ENCODE data around the gene LYRM4. TPM values are rescaled to one million over a fixed set of nuclear protein-coding genes. Genes with fewer than 3 reads are reported as not detected.

Gene LYRM4
- total and polyA plus RNA-seq, 4 donors: 18.3 to 43.8 (median 39.3) TPM

DNA sequence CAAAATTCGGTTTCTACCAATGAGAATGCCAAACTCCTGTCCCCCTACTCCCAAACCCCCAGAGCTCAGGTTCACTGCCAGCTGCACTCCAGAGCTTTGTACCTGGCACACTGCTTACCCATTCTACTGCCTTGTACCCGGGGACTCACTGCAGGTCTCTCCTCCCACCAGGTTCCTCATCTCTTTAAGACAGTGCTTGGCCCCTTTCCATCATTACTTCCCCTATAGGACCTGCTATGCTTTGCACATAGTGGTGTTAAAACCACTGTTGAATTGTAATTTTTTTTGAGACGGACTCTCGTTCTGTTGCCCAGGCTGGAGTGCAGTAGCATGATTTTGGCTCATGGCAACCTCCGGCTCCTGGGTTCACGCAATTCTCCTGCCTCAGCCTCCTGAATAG, 25.9 kb downstream of the LYRM4 start:
- Histone ChIP-seq H3K4me1 (ENCODE audit: control insufficient read depth, insufficient read depth, low read length) (peaks cover 8% of the 10 kb centered on the region), H3K36me3 (ENCODE audit: control insufficient read depth, insufficient read depth, low read length) (peaks cover 5% of the 10 kb centered on the region), H3K9me3 (ENCODE audit: control insufficient read depth, insufficient read depth, low read length) (no peaks in the 10 kb centered on the region), H3K4me3 (ENCODE audit: low read depth, low read length) (no peak overlapping the region), H3K27ac (ENCODE audit: low read depth, low read length) (no peak overlapping the region), H3K27me3 (ENCODE audit: control insufficient read depth, insufficient read depth, low read length) (no peaks in the 10 kb centered on the region)
- WGBS (ENCODE audit: insufficient coverage): 66% methylated on average over 5 of the region's 6 CpGs
- no peak for DNase-seq (ENCODE audit: low read depth in 4 of 6, low spot score in 6 of 6)

- DNase-seq (ENCODE audit: low read depth in 4 of 6, low spot score in 6 of 6): peak in 3 of 6 donors; percentile 20 to 45 (median 36)
- peak overlapping the region; percentile 18 for H3K27ac ChIP-seq (ENCODE audit: low read depth, low read length)
- no peak overlapping the region for H3K4me3 ChIP-seq (ENCODE audit: low read depth, low read length)
- no peaks in the 10 kb centered on the region for H3K9me3 ChIP-seq (ENCODE audit: control insufficient read depth, insufficient read depth, low read length)
- WGBS (ENCODE audit: insufficient coverage): 49% methylated on average over 2 of the region's 2 CpGs
- H3K27me3 ChIP-seq (ENCODE audit: control insufficient read depth, insufficient read depth, low read length): no peaks in the 10 kb centered on the region
- peaks cover 3% of the 10 kb centered on the region for H3K4me1 ChIP-seq (ENCODE audit: control insufficient read depth, insufficient read depth, low read length)
- H3K36me3 ChIP-seq (ENCODE audit: control insufficient read depth, insufficient read depth, low read length): no peaks in the 10 kb centered on the region
Observed at GRCh38 chr6:5231289-5231688, 29.5 kb downstream of the LYRM4 start.

DNA sequence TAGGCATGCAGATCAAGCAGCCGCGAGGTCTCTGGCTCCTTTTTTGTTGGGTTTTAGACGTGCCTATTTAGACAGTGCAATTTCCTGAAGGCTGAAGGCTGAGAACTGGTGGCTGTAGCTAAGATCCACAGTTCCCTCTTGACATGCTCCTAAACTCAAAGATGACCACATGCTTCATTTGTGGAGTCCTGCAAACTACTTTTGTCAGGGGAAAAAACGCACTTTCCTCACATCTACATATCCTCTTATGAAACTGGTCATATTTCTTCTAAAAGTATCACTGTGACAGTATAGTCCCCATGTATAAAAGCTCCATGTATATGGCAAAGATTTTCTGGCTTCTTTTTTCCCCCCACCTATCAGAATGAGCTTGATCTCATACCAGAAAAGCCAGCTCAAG, 30.7 kb downstream of the LYRM4 start:
- H3K27me3 ChIP-seq (ENCODE audit: control insufficient read depth, insufficient read depth, low read length): no peaks in the 10 kb centered on the region
- H3K4me1 ChIP-seq (ENCODE audit: control insufficient read depth, insufficient read depth, low read length): peaks cover 3% of the 10 kb centered on the region
- no peak overlapping the region for H3K4me3 ChIP-seq (ENCODE audit: low read depth, low read length)
- DNase-seq (ENCODE audit: low read depth in 4 of 6, low spot score in 6 of 6): no peak
- 22% methylated on average over 3 of the region's 4 CpGs for WGBS (ENCODE audit: insufficient coverage)
- no peaks in the 10 kb centered on the region for H3K9me3 ChIP-seq (ENCODE audit: control insufficient read depth, insufficient read depth, low read length)
- H3K36me3 ChIP-seq (ENCODE audit: control insufficient read depth, insufficient read depth, low read length): no peaks in the 10 kb centered on the region
- H3K27ac ChIP-seq (ENCODE audit: low read depth, low read length): no peak overlapping the region

DNA sequence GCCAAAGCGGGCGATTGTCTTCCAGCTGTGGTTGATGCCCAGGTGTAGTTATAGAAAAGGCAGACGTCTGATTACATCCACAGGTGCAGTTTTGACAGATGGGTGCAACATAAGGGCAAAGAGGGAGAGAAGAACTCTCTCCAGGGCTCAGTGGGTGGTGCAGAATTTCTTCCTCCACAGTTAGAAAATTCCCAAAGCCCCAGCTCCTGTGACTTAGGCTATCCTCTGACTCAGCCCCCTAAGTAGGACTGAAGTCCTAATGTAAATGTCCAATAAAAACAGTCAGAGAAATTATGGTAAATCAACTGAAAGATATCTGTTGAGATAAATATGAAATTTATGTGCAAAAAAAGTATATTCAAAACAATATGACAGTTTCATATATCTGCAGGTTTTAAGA, 31.4 kb downstream of the LYRM4 start:
- 87% methylated on average over 3 of the region's 3 CpGs for WGBS (ENCODE audit: insufficient coverage)
- H3K4me3 ChIP-seq (ENCODE audit: low read depth, low read length): no peak overlapping the region
- H3K27me3 ChIP-seq (ENCODE audit: control insufficient read depth, insufficient read depth, low read length): no peaks in the 10 kb centered on the region
- H3K27ac ChIP-seq (ENCODE audit: low read depth, low read length): no peak overlapping the region
- no peaks in the 10 kb centered on the region for H3K36me3 ChIP-seq (ENCODE audit: control insufficient read depth, insufficient read depth, low read length)
- H3K9me3 ChIP-seq (ENCODE audit: control insufficient read depth, insufficient read depth, low read length): no peaks in the 10 kb centered on the region
- peaks cover 3% of the 10 kb centered on the region for H3K4me1 ChIP-seq (ENCODE audit: control insufficient read depth, insufficient read depth, low read length)
- DNase-seq (ENCODE audit: low read depth in 4 of 6, low spot score in 6 of 6): no peak

- no peaks in the 10 kb centered on the region for H3K4me1 ChIP-seq (ENCODE audit: control insufficient read depth, insufficient read depth, low read length)
- no peaks in the 10 kb centered on the region for H3K9me3 ChIP-seq (ENCODE audit: control insufficient read depth, insufficient read depth, low read length)
- no peaks in the 10 kb centered on the region for H3K27me3 ChIP-seq (ENCODE audit: control insufficient read depth, insufficient read depth, low read length)
- no peak for DNase-seq (ENCODE audit: low read depth in 4 of 6, low spot score in 6 of 6)
- no peak overlapping the region for H3K4me3 ChIP-seq (ENCODE audit: low read depth, low read length)
- no peaks in the 10 kb centered on the region for H3K36me3 ChIP-seq (ENCODE audit: control insufficient read depth, insufficient read depth, low read length)
- 96% methylated on average over 4 of the region's 6 CpGs for WGBS (ENCODE audit: insufficient coverage)
- H3K27ac ChIP-seq (ENCODE audit: low read depth, low read length): no peak overlapping the region
Observed at GRCh38 chr6:5223309-5223708, 37.4 kb downstream of the LYRM4 start.

DNA sequence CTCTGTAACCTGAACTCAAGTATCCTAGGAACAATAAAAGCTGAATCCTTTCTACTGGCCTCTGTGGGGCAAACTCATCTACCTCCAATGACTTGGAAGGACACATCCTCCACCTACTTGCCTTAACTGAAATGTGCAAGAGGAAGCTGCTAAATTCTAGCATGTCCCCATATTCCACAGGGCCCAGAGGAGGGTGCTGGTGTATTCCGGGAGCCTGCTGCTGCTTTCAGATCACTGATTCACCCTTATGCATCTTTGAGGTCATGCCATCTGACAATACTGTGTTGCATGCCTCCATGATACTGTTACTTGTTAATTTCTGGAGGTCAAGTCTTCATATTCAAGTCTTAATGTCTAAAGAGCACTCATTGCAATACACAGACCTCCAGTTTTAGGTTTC, 40.3 kb downstream of the LYRM4 start:
- WGBS (ENCODE audit: insufficient coverage): 100% methylated on average over 1 of the region's 1 CpG
- Histone ChIP-seq H3K4me3 (ENCODE audit: low read depth, low read length) (no peak overlapping the region), H3K27me3 (ENCODE audit: control insufficient read depth, insufficient read depth, low read length) (no peaks in the 10 kb centered on the region), H3K36me3 (ENCODE audit: control insufficient read depth, insufficient read depth, low read length) (no peaks in the 10 kb centered on the region), H3K27ac (ENCODE audit: low read depth, low read length) (no peak overlapping the region), H3K4me1 (ENCODE audit: control insufficient read depth, insufficient read depth, low read length) (no peaks in the 10 kb centered on the region), H3K9me3 (ENCODE audit: control insufficient read depth, insufficient read depth, low read length) (no peaks in the 10 kb centered on the region)
- no peak for DNase-seq (ENCODE audit: low read depth in 4 of 6, low spot score in 6 of 6)

DNA sequence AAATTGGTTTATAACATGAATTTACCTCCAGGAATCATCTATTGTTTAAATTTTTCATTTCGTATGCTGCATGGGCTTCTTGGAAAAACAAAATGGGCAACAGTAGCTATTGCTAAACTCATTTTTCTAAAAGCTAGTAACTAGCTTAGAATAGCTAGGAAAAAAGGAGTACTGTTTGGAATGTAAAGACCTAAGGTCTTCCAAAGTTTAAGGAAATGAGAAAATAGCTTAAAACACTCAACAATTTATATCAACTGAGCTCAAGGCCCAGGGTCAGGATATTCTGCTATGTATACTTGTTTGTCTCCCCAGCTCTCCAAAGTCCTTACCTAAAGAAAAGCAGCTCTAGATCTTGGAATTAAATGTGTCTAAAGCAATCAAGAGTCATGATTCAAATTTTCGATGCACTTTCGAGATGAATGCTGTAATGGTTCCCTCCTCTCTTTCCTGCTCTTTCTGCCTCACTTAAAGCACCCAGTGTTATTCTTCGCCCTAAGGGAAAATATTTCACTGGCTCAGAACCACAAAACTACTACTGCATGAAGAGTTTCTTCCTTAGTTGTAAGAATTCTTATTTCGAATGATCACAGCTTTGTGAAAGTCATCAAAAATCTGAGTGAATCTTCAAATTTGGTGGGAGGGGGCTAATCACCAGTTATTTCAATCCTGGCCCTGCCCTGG, 41.6 kb downstream of the LYRM4 start:
- Histone ChIP-seq H3K9me3 (ENCODE audit: control insufficient read depth, insufficient read depth, low read length) (no peaks in the 10 kb centered on the region), H3K36me3 (ENCODE audit: control insufficient read depth, insufficient read depth, low read length) (peaks cover 4% of the 10 kb centered on the region), H3K27ac (ENCODE audit: low read depth, low read length) (peak overlapping the region; percentile 54), H3K4me1 (ENCODE audit: control insufficient read depth, insufficient read depth, low read length) (peaks cover 7% of the 10 kb centered on the region), H3K27me3 (ENCODE audit: control insufficient read depth, insufficient read depth, low read length) (no peaks in the 10 kb centered on the region), H3K4me3 (ENCODE audit: low read depth, low read length) (no peak overlapping the region)
- DNase-seq (ENCODE audit: low read depth in 4 of 6, low spot score in 6 of 6): no peak
- whole genome bisulfite sequencing (ENCODE audit: insufficient coverage): no CpG with 5 or more reads among the region's 5 CpGs

- 71% methylated on average over 1 of the region's 2 CpGs for WGBS (ENCODE audit: insufficient coverage)
- Histone ChIP-seq H3K27ac (ENCODE audit: low read depth, low read length) (peak overlapping the region; percentile 43), H3K4me1 (ENCODE audit: control insufficient read depth, insufficient read depth, low read length) (peaks cover 8% of the 10 kb centered on the region), H3K4me3 (ENCODE audit: low read depth, low read length) (no peak overlapping the region), H3K9me3 (ENCODE audit: control insufficient read depth, insufficient read depth, low read length) (no peaks in the 10 kb centered on the region), H3K36me3 (ENCODE audit: control insufficient read depth, insufficient read depth, low read length) (peaks cover 8% of the 10 kb centered on the region), H3K27me3 (ENCODE audit: control insufficient read depth, insufficient read depth, low read length) (no peaks in the 10 kb centered on the region)
- DNase-seq (ENCODE audit: low read depth in 4 of 6, low spot score in 6 of 6): peak in 1 of 6 donors; percentile 41
Observed at GRCh38 chr6:5217356-5217755, 43.4 kb downstream of the LYRM4 start.

- DNase-seq (ENCODE audit: low read depth in 4 of 6, low spot score in 6 of 6): no peak
- Histone ChIP-seq H3K27ac (ENCODE audit: low read depth, low read length) (no peak overlapping the region), H3K36me3 (ENCODE audit: control insufficient read depth, insufficient read depth, low read length) (peaks cover 8% of the 10 kb centered on the region), H3K9me3 (ENCODE audit: control insufficient read depth, insufficient read depth, low read length) (no peaks in the 10 kb centered on the region), H3K4me3 (ENCODE audit: low read depth, low read length) (no peak overlapping the region), H3K27me3 (ENCODE audit: control insufficient read depth, insufficient read depth, low read length) (no peaks in the 10 kb centered on the region), H3K4me1 (ENCODE audit: control insufficient read depth, insufficient read depth, low read length) (peaks cover 8% of the 10 kb centered on the region)
- WGBS (ENCODE audit: insufficient coverage): 81% methylated on average over 5 of the region's 9 CpGs
Observed at GRCh38 chr6:5215799-5216198, 45.0 kb downstream of the LYRM4 start.

DNA sequence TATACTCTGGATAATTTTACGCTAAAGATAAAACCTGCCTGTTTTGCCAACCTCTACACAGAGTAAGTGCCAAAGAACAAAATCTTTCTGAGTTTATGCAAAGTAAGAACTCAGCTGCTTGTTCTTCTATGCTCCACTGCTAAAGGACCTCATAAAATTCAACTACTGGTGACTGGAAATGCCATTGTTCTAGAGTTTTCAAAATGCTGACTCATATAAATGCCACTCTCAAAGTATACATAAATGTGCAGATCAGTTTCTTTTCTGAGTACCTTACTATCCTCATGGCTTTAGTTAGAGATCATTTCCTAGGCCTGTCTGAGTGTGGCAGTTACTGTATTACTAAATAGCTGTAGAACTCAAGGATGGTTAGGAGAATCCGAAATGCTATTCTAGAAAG, 45.6 kb downstream of the LYRM4 start:
- no peak for DNase-seq (ENCODE audit: low read depth in 4 of 6, low spot score in 6 of 6)
- WGBS (ENCODE audit: insufficient coverage): 100% methylated on average over 1 of the region's 2 CpGs
- H3K4me1 ChIP-seq (ENCODE audit: control insufficient read depth, insufficient read depth, low read length): peaks cover 8% of the 10 kb centered on the region
- peaks cover 8% of the 10 kb centered on the region for H3K36me3 ChIP-seq (ENCODE audit: control insufficient read depth, insufficient read depth, low read length)
- no peaks in the 10 kb centered on the region for H3K27me3 ChIP-seq (ENCODE audit: control insufficient read depth, insufficient read depth, low read length)
- H3K4me3 ChIP-seq (ENCODE audit: low read depth, low read length): no peak overlapping the region
- H3K9me3 ChIP-seq (ENCODE audit: control insufficient read depth, insufficient read depth, low read length): no peaks in the 10 kb centered on the region
- H3K27ac ChIP-seq (ENCODE audit: low read depth, low read length): no peak overlapping the region
